SK-N-SH (cell line): ENCODE data around the gene CGGBP1. TPM values are rescaled to one million over a fixed set of nuclear protein-coding genes. Genes with fewer than 3 reads are reported as not detected.

Source experiments
- CTCF ChIA-PET: fragments of 300-600, 350-600 bp; formaldehyde crosslinking; extraction: SDS; loops from one replicate; lab custom pipeline; 2021; lab: Yijun Ruan, JAX
- POLR2A ChIA-PET: fragments of 350-600 bp; sonication (Branson Sonifier 250); formaldehyde crosslinking; extraction: SDS; loops from one replicate; lab custom pipeline; 2020; ENCODE audit warnings: antibody characterized with exemption, inconsistent platforms; lab: Yijun Ruan, JAX
- DNase-seq: peaks from one replicate; pipeline ENCODE4 v3.0.0; 2012
- H2AFZ ChIP-seq: fragments of 200-600 bp; sonication (generic); 2 replicates; pipeline ENCODE4 v1.8.1; 2016; ENCODE audit warnings: antibody characterized with exemption, mild to moderate bottlenecking, low read depth
- H3F3A ChIP-seq: fragments of 200-600 bp; sonication (generic); replicated peaks from 2 replicates; pipeline ENCODE3; 2016; ENCODE audit warnings: antibody characterized with exemption, mild to moderate bottlenecking; ENCODE audit not compliant: insufficient read depth
- H3K27ac ChIP-seq, 2 experiments: fragments of 200-500 bp in 1 of 2; fragments of 200-600 bp in 1 of 2; sonication (Bioruptor generic) in 1 of 2; sonication (generic), shearing (Covaris generic) in 1 of 2; 2 replicates each; pipeline versions ENCODE4 v1.5.1 to v1.6.1; 2014 to 2016; ENCODE audit warnings: low read depth in 2 of 2, inconsistent platforms in 1 of 2, low read length in 1 of 2, mild to moderate bottlenecking in 1 of 2, mixed read lengths in 1 of 2
- H3K27me3 ChIP-seq: fragments of 200-600 bp; sonication (generic), shearing (Covaris generic); 2 replicates; pipeline ENCODE4 v1.6.1; 2016; ENCODE audit warnings: mixed run types; ENCODE audit not compliant: insufficient read depth
- H3K36me3 ChIP-seq, 2 experiments: fragments of 200-500 bp in 1 of 2; fragments of 200-600 bp in 1 of 2; sonication (Bioruptor generic) in 1 of 2; sonication (generic) in 1 of 2; replicated peaks in 1 of 2; 2 replicates each; pipeline versions ENCODE3 to v1.5.1; 2014 to 2016; ENCODE audit warnings: low read length in 1 of 2, mild to moderate bottlenecking in 1 of 2; ENCODE audit not compliant: insufficient read depth in 2 of 2, control insufficient read depth in 1 of 2
- H3K4me1 ChIP-seq, 2 experiments: fragments of 200-500 bp in 1 of 2; fragments of 200-600 bp in 1 of 2; sonication (Bioruptor generic) in 1 of 2; sonication (generic), shearing (Covaris generic) in 1 of 2; 2 replicates each; pipeline versions ENCODE4 v1.5.1 to v1.6.1; 2014 to 2016; ENCODE audit warnings: low read depth in 1 of 2, low read length in 1 of 2, mixed run types in 1 of 2; ENCODE audit not compliant: insufficient read depth in 2 of 2, control insufficient read depth in 1 of 2
- H3K4me2 ChIP-seq: fragments of 200-600 bp; sonication (generic), shearing (Covaris generic); 2 replicates; pipeline ENCODE4 v1.6.1; 2017; ENCODE audit warnings: mixed run types
- H3K4me3 ChIP-seq, 2 experiments: fragments of 200-500 bp in 1 of 2; fragments of 200-600 bp in 1 of 2; sonication (Bioruptor generic) in 1 of 2; sonication (generic), shearing (Covaris generic) in 1 of 2; 2 replicates each; pipeline versions ENCODE4 v1.5.1 to v1.8.1; 2014 to 2016; ENCODE audit warnings: low read depth in 2 of 2, inconsistent platforms in 1 of 2, low read length in 1 of 2, mild to moderate bottlenecking in 1 of 2, mixed read lengths in 1 of 2, moderate library complexity in 1 of 2
- H3K79me2 ChIP-seq: fragments of 200-600 bp; sonication (generic); 2 replicates; pipeline ENCODE4 v1.8.1; 2017; ENCODE audit warnings: mild to moderate bottlenecking; ENCODE audit not compliant: insufficient read depth
- H3K9ac ChIP-seq: fragments of 200-600 bp; sonication (generic); 2 replicates; pipeline ENCODE4 v1.6.1; 2017; ENCODE audit warnings: mixed run types
- H3K9me2 ChIP-seq: fragments of 200-600 bp; sonication (generic); 2 replicates; pipeline ENCODE4 v1.6.1; 2017; ENCODE audit warnings: mixed run types
- H3K9me3 ChIP-seq: fragments of 200-600 bp; sonication (generic); 2 replicates; pipeline ENCODE4 v1.6.1; 2017; ENCODE audit warnings: mixed run types, mild to moderate bottlenecking, moderate library complexity
- H4K20me1 ChIP-seq: fragments of 200-600 bp; sonication (generic); 2 replicates; pipeline ENCODE4 v1.6.1; 2017; ENCODE audit warnings: mild to moderate bottlenecking, mixed run types; ENCODE audit not compliant: insufficient read depth
- ELF1 ChIP-seq: IDR thresholded peaks from 2 replicates; pipeline ENCODE4 v1.4.0; 2012
- EP300 ChIP-seq, 2 experiments: IDR thresholded peaks; 2 replicates each; pipeline versions ENCODE4 v1.4.0 to v1.6.1; 2012; ENCODE audit warnings: borderline replicate concordance in 1 of 2, low read depth in 1 of 2, low read length in 1 of 2
- FOSL2 ChIP-seq: IDR thresholded peaks from 2 replicates; pipeline ENCODE4 v1.4.0; 2012; ENCODE audit warnings: low read depth, mild to moderate bottlenecking, moderate library complexity, borderline replicate concordance
- FOXJ3 ChIP-seq: sonication (generic); formaldehyde crosslinking; IDR thresholded peaks from 2 replicates; pipeline ENCODE4 v1.5.1; 2020; ENCODE audit warnings: mild to moderate bottlenecking, missing genetic modification reagents
- GABPA ChIP-seq: IDR thresholded peaks from 2 replicates; pipeline ENCODE4 v1.4.0; 2012; ENCODE audit warnings: low read depth, mild to moderate bottlenecking
- GATA2 ChIP-seq: sonication (generic); formaldehyde crosslinking; IDR thresholded peaks from 2 replicates; pipeline ENCODE4 v1.5.0; 2020; ENCODE audit warnings: mild to moderate bottlenecking, missing genetic modification reagents
- JUND ChIP-seq: IDR thresholded peaks from 2 replicates; pipeline ENCODE4 v1.4.0; 2012
- POLR2AphosphoS5 ChIP-seq: IDR thresholded peaks from 2 replicates; pipeline ENCODE4 v1.6.1; 2012; ENCODE audit warnings: low read depth, low read length
- RAD21 ChIP-seq: IDR thresholded peaks from 2 replicates; pipeline ENCODE4 v1.6.1; 2012; ENCODE audit warnings: mild to moderate bottlenecking, low read length
- RCOR1 ChIP-seq: fragments of 150-350 bp; IDR thresholded peaks from 2 replicates; pipeline ENCODE4 v1.6.1; 2017; ENCODE audit warnings: antibody characterized with exemption, low read length
- RXRA ChIP-seq: IDR thresholded peaks from 2 replicates; pipeline ENCODE4 v1.4.0; 2012; ENCODE audit warnings: low read depth, mild to moderate bottlenecking, borderline replicate concordance
- SMC3 ChIP-seq: IDR thresholded peaks from 2 replicates; pipeline ENCODE4 v1.6.1; 2012; ENCODE audit warnings: low read depth, low read length, improper control_type of control experiment
- TAF1 ChIP-seq: IDR thresholded peaks from 2 replicates; pipeline ENCODE4 v1.6.1; 2012; ENCODE audit warnings: low read depth, mild to moderate bottlenecking, low read length, moderate library complexity, borderline replicate concordance
- WGBS: methylation state at CpG from one replicate; pipeline ENCODE4 v1.1.6; 2017; ENCODE audit warnings: low lambda C conversion rate; 5-methylcytosine and 5-hydroxymethylcytosine counted together
- polyA plus RNA-seq, 3 experiments: library from polyadenylated mRNA; depleted of rRNA; stranded (reverse); fragments of >200 nt; gene quantifications; 2 replicates each; pipeline ENCODE4 v1.2.3, GENCODE V29; 2012
- TF ChIP-seq, protein P1 (sequence below): IDR thresholded peaks from 2 replicates; pipeline ENCODE4 v1.6.1; 2012; ENCODE audit warnings: mild to moderate bottlenecking, low read depth, low read length, moderate library complexity
- TF ChIP-seq, protein P2 (sequence below): fragments of 150-350 bp; IDR thresholded peaks from 2 replicates; pipeline ENCODE4 v1.6.1; 2017; ENCODE audit warnings: antibody characterized with exemption, low read length, low read depth, borderline replicate concordance
- TF ChIP-seq, protein P3 (sequence below): IDR thresholded peaks from 2 replicates; pipeline ENCODE4 v1.4.0; 2012; ENCODE audit warnings: low read depth, borderline replicate concordance
- TF ChIP-seq, protein P4 (sequence below): fragments of 150-350 bp; IDR thresholded peaks from 2 replicates; pipeline ENCODE4 v1.6.1; 2016; ENCODE audit warnings: mild to moderate bottlenecking, low read depth, low read length
- TF ChIP-seq, protein P5 (sequence below): IDR thresholded peaks from 2 replicates; pipeline ENCODE4 v1.4.0; 2012; ENCODE audit warnings: low read depth

The CGGBP1 gene
- polyA plus RNA-seq, 1 of the 3 experiments (the other 2 are of a cell fraction) = 34.5 TPM

DNA sequence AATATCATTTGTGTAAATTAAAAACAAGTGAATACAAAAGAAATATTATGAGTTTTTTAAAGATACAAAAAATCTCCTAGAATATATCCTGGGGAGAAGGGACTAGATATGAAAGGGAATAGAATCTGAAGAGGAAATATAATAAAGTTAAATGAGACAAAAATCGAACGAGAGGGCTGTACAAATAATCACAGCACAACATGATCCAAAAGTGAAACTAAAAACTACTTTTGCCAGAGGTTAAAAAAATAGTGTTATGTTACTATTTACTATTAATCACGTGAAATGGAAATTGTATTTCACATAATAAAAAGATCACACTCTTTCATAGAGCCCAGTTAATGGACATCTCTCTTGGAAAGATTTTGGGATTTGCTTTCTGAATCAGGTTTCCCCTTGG lies 28.6 kb downstream of the CGGBP1 start:
- Histone ChIP-seq H3K4me3 (no peak overlapping the region), H3K9ac (no peak overlapping the region), H3K9me3 (no peaks in the 10 kb centered on the region), H4K20me1 (no peaks in the 10 kb centered on the region), H3F3A (no peaks in the 10 kb centered on the region), H3K4me2 (no peak overlapping the region), H3K36me3 (no peaks in the 10 kb centered on the region), H3K27me3 (no peaks in the 10 kb centered on the region), H2AFZ (0 out of 2 replicates have a peak overlapping the region, but pooled peaks have one; percentile 36), H3K9me2 (no peaks in the 10 kb centered on the region), H3K4me1 (peaks cover 0 to 4% of the 10 kb centered on the region in 2 experiments; a peak in 3 of 4 replicates), H3K27ac (no peak overlapping the region)
- 88% methylated on average over 3 of the region's 3 CpGs for WGBS
- no peak for DNase-seq
- CTCF ChIA-PET = no interaction called here
- TF ChIP-seq, protein P1, sequence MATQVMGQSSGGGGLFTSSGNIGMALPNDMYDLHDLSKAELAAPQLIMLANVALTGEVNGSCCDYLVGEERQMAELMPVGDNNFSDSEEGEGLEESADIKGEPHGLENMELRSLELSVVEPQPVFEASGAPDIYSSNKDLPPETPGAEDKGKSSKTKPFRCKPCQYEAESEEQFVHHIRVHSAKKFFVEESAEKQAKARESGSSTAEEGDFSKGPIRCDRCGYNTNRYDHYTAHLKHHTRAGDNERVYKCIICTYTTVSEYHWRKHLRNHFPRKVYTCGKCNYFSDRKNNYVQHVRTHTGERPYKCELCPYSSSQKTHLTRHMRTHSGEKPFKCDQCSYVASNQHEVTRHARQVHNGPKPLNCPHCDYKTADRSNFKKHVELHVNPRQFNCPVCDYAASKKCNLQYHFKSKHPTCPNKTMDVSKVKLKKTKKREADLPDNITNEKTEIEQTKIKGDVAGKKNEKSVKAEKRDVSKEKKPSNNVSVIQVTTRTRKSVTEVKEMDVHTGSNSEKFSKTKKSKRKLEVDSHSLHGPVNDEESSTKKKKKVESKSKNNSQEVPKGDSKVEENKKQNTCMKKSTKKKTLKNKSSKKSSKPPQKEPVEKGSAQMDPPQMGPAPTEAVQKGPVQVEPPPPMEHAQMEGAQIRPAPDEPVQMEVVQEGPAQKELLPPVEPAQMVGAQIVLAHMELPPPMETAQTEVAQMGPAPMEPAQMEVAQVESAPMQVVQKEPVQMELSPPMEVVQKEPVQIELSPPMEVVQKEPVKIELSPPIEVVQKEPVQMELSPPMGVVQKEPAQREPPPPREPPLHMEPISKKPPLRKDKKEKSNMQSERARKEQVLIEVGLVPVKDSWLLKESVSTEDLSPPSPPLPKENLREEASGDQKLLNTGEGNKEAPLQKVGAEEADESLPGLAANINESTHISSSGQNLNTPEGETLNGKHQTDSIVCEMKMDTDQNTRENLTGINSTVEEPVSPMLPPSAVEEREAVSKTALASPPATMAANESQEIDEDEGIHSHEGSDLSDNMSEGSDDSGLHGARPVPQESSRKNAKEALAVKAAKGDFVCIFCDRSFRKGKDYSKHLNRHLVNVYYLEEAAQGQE = no peak
- no peak for TF ChIP-seq EP300 (IDR thresholded peaks at IDR 0.05; ENCODE audit: borderline replicate concordance in 1 of 2, low read depth in 1 of 2, low read length in 1 of 2)
- no peak for TF ChIP-seq RCOR1
- no peak for TF ChIP-seq RXRA
- TF ChIP-seq SMC3 = no peak
- no peak for TF ChIP-seq RAD21
- no peak for TF ChIP-seq GABPA
- TF ChIP-seq FOSL2 = no peak
- TF ChIP-seq, protein P2, sequence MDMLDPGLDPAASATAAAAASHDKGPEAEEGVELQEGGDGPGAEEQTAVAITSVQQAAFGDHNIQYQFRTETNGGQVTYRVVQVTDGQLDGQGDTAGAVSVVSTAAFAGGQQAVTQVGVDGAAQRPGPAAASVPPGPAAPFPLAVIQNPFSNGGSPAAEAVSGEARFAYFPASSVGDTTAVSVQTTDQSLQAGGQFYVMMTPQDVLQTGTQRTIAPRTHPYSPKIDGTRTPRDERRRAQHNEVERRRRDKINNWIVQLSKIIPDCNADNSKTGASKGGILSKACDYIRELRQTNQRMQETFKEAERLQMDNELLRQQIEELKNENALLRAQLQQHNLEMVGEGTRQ = no peak
- TF ChIP-seq, protein P3, sequence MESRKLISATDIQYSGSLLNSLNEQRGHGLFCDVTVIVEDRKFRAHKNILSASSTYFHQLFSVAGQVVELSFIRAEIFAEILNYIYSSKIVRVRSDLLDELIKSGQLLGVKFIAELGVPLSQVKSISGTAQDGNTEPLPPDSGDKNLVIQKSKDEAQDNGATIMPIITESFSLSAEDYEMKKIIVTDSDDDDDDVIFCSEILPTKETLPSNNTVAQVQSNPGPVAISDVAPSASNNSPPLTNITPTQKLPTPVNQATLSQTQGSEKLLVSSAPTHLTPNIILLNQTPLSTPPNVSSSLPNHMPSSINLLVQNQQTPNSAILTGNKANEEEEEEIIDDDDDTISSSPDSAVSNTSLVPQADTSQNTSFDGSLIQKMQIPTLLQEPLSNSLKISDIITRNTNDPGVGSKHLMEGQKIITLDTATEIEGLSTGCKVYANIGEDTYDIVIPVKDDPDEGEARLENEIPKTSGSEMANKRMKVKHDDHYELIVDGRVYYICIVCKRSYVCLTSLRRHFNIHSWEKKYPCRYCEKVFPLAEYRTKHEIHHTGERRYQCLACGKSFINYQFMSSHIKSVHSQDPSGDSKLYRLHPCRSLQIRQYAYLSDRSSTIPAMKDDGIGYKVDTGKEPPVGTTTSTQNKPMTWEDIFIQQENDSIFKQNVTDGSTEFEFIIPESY = no peak
- TF ChIP-seq, all 33 proteins: peak for 0
- H3K79me2 ChIP-seq = no peaks in the 10 kb centered on the region
- POLR2A ChIA-PET = no interaction called here

DNA sequence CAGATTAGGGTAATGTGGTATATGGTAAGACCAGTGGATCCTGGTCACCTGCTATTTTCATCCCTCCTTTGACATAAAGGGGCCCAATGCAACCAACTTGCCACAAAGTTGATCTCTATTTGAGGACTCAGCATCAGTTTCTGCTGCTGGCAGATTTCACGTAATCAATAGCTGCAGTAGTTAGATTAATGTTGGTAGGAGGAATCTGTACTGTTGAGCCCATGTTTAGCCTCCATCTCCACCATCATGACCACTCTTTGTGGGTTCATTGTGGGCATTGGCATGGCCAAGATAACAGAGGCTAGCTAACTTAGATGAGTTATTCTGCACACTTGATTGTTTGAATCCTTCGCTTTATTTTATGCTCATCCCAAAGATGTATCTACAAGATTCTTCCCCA lies 29.9 kb downstream of the CGGBP1 start:
- Histone ChIP-seq H3K4me1 (peaks cover 0 to 4% of the 10 kb centered on the region in 2 experiments; a peak in 3 of 4 replicates), H3K9me2 (no peaks in the 10 kb centered on the region), H3K27me3 (no peaks in the 10 kb centered on the region), H3K9ac (no peak overlapping the region), H3K4me3 (no peak overlapping the region), H3K27ac (no peak overlapping the region), H3F3A (no peaks in the 10 kb centered on the region), H3K9me3 (no peaks in the 10 kb centered on the region), H3K4me2 (no peak overlapping the region), H4K20me1 (no peaks in the 10 kb centered on the region), H2AFZ (no peak overlapping the region), H3K79me2 (no peaks in the 10 kb centered on the region), H3K36me3 (no peaks in the 10 kb centered on the region)
- WGBS = 98% methylated on average over 2 of the region's 2 CpGs
- POLR2A ChIA-PET = no interaction called here
- DNase-seq = no peak
- CTCF ChIA-PET = no interaction called here
- TF ChIP-seq JUND (no peak), TAF1 (no peak), FOXJ3 (CRISPR knock-in tag) (no peak), GATA2 (CRISPR knock-in tag) (no peak), ELF1 (no peak), POLR2AphosphoS5 (no peak)
- TF ChIP-seq, protein P4, sequence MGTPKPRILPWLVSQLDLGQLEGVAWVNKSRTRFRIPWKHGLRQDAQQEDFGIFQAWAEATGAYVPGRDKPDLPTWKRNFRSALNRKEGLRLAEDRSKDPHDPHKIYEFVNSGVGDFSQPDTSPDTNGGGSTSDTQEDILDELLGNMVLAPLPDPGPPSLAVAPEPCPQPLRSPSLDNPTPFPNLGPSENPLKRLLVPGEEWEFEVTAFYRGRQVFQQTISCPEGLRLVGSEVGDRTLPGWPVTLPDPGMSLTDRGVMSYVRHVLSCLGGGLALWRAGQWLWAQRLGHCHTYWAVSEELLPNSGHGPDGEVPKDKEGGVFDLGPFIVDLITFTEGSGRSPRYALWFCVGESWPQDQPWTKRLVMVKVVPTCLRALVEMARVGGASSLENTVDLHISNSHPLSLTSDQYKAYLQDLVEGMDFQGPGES = no peak
- TF ChIP-seq, protein P5, sequence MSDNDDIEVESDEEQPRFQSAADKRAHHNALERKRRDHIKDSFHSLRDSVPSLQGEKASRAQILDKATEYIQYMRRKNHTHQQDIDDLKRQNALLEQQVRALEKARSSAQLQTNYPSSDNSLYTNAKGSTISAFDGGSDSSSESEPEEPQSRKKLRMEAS = no peak
